GM19240 (cell line): ENCODE results near the gene VPS45.

ENCODE experiments used
- DNase-seq: peaks from one replicate; pipeline ENCODE4 v3.0.0; 2011; ENCODE audit warnings: low spot score; ENCODE audit not compliant: insufficient read length

The VPS45 gene

GRCh38 chr1:150187560-150187931, 120.0 kb downstream of the VPS45 start:
- DNase-seq = no peak

GRCh38 chr1:150192012-150192411, 124.4 kb downstream of the VPS45 start:
- no peak for DNase-seq

DNA sequence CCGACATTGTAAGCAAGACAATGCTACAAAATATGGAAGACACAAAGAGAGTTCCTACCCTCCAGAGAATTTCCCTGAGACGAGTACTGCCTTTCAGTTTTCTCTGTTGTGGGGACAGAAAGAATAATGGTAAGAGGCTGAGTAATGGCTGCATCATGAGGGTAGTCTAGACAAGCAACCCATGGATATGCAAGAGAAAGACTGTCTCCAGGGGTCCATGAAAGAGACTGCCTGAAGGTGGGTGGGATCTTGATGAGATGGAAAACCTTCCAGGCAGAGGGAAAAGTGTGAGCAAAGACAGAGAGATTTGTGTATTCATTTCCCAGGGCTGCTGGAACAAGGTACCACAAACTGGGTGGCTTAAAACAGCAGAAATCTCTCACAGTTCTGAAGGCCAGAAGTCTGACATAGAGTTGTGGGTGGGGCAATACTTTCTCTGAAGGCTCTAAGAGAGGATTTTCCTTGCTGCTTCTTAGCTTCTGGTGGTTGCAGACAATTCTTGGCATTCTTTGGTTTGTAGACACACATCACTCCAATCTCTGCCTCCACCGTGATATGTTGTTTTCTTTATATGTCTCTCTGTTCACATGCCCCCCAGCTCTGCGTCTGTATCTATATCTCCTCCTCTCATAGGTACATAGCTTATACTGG, 126.9 kb downstream of the VPS45 start:
- DNase-seq = no peak
